Activated CD8-positive, alpha-beta T cell treated with anti-CD3 and anti-CD28 coated beads for 36 hours (primary cell): Measurements from ENCODE around the gene SUPT4H1. TPM values are rescaled to one million over a fixed set of nuclear protein-coding genes. Genes with fewer than 3 reads are reported as not detected.

Experiments used
- ATAC-seq: fragments of 200-7000 bp; cut with Tn5 transposase; one replicate; pipeline ENCODE4 v1.10.0; 2021; ENCODE audit warnings: mild to moderate bottlenecking, moderate library complexity
- CTCF ChIA-PET: fragments of 350-600 bp; sonication (Branson Sonifier 250); formaldehyde crosslinking; loops from one replicate; lab custom pipeline; 2021; ENCODE audit warnings: antibody characterized with exemption; lab: Charles Lee
- POLR2A ChIA-PET: fragments of 350-600 bp; sonication (Branson Sonifier 250); formaldehyde crosslinking; loops from one replicate; lab custom pipeline; 2021; ENCODE audit warnings: antibody characterized with exemption; lab: Charles Lee
- DNase-seq: peaks from one replicate; pipeline ENCODE4 v3.0.0-alpha.2; 2020
- H3K27ac Mint-ChIP-seq: one replicate; pipeline ENCODE4 v1.8.0; 2021; ENCODE audit warnings: mild to moderate bottlenecking, mixed read lengths
- H3K27me3 Mint-ChIP-seq: one replicate; pipeline ENCODE4 v1.8.0; 2021; ENCODE audit warnings: mixed read lengths
- H3K36me3 Mint-ChIP-seq: one replicate; pipeline ENCODE4 v1.8.0; 2021; ENCODE audit warnings: low read depth, mixed read lengths
- H3K4me1 Mint-ChIP-seq: one replicate; pipeline ENCODE4 v1.8.0; 2021; ENCODE audit warnings: low read depth, mixed read lengths
- H3K4me3 Mint-ChIP-seq: one replicate; pipeline ENCODE4 v1.8.0; 2021; ENCODE audit warnings: mild to moderate bottlenecking, moderate library complexity, mixed read lengths
- H3K9me3 Mint-ChIP-seq: one replicate; pipeline ENCODE4 v1.8.0; 2021; ENCODE audit warnings: mixed read lengths
- CTCF ChIP-seq: fragments of 200-600 bp; IDR thresholded peaks from one replicate; pipeline ENCODE4 v1.8.0; 2022; ENCODE audit warnings: antibody characterized with exemption, mild to moderate bottlenecking
- intact Hi-C: fragments of 100-400 bp; cut with micrococcal nuclease; formaldehyde crosslinking; loops from one replicate; pipeline ENCODE4 v1.10.0; 2022
- total RNA-seq, 2 experiments: library from RNA; stranded (reverse); gene quantifications; one replicate each; pipeline ENCODE4 v1.2.3, GENCODE V29; 2021

The SUPT4H1 gene
- total RNA-seq, 2 experiments from 2014 or later = 104 to 110 TPM

- Mint-ChIP-seq H3K36me3 (no peaks in the 10 kb centered on the region), H3K27ac (no peak overlapping the region), H3K9me3 (no peaks in the 10 kb centered on the region), H3K4me1 (peaks cover 15% of the 10 kb centered on the region), H3K27me3 (no peaks in the 10 kb centered on the region), H3K4me3 (no peak overlapping the region)
- ChIA-PET POLR2A (interaction anchor here (1.1 to 26.8 kb wide), 5 partner anchors 10 to 101 kb away, joined by 3 to 1558 read pairs (median 43); partner anchors contain the start of genes SUPT4H1 and TSPOAP1), CTCF (interaction anchor here (1.0 to 8.0 kb wide), 8 partner anchors 8 to 104 kb away, joined by 3 to 161 read pairs (median 25); partner anchors contain the start of genes RNF43 and SUPT4H1)
- intact Hi-C loops = no loop called here
- DNase-seq = no peak
- no peak for ATAC-seq
- TF ChIP-seq CTCF = no peak
Observed at GRCh38 chr17:58313815-58314705, 37.9 kb downstream of the SUPT4H1 start.

- Mint-ChIP-seq H3K4me3 (no peak overlapping the region), H3K4me1 (peaks cover 7% of the 10 kb centered on the region), H3K9me3 (no peaks in the 10 kb centered on the region), H3K27me3 (no peaks in the 10 kb centered on the region), H3K36me3 (peaks cover 1% of the 10 kb centered on the region), H3K27ac (no peak overlapping the region)
- no peak for ATAC-seq
- no peak for TF ChIP-seq CTCF
- DNase-seq = no peak
- ChIA-PET CTCF (interaction anchor here (1.0 to 6.7 kb wide), 5 partner anchors 9 to 105 kb away, joined by 3 to 94 read pairs (median 4); partner anchors contain the start of gene SUPT4H1), POLR2A (interaction anchor here (1.0 to 26.8 kb wide), 5 partner anchors 13 to 43 kb away, joined by 3 to 1558 read pairs (median 4); partner anchors contain the start of gene TSPOAP1)
- intact Hi-C loops = no loop called here
Observed at GRCh38 chr17:58312829-58313228, 39.2 kb downstream of the SUPT4H1 start.

- no peak for ATAC-seq
- TF ChIP-seq CTCF = no peak
- H3K9me3 Mint-ChIP-seq = no peaks in the 10 kb centered on the region
- no peaks in the 10 kb centered on the region for H3K27me3 Mint-ChIP-seq
- intact Hi-C loops = no loop called here
- H3K4me3 Mint-ChIP-seq = no peak overlapping the region
- DNase-seq = no peak
- peaks cover 1% of the 10 kb centered on the region for H3K36me3 Mint-ChIP-seq
- H3K4me1 Mint-ChIP-seq = no peaks in the 10 kb centered on the region
- ChIA-PET CTCF (interaction anchor here (1.0 to 6.7 kb wide), 5 partner anchors 9 to 106 kb away, joined by 3 to 94 read pairs (median 4); partner anchors contain the start of gene SUPT4H1), POLR2A (interaction anchor here (1.0 to 26.8 kb wide), 5 partner anchors 14 to 44 kb away, joined by 3 to 1558 read pairs (median 4); partner anchors contain the start of gene TSPOAP1)
- H3K27ac Mint-ChIP-seq = no peak overlapping the region
Observed at GRCh38 chr17:58312021-58312630, 39.9 kb downstream of the SUPT4H1 start.

GRCh38 chr17:58311429-58311894 lies 40.5 kb downstream of the SUPT4H1 start:
- H3K27ac Mint-ChIP-seq = no peak overlapping the region
- no peak for TF ChIP-seq CTCF
- H3K4me1 Mint-ChIP-seq = no peaks in the 10 kb centered on the region
- no peak overlapping the region for H3K4me3 Mint-ChIP-seq
- H3K27me3 Mint-ChIP-seq = no peaks in the 10 kb centered on the region
- no peak for DNase-seq
- ATAC-seq = no peak
- H3K9me3 Mint-ChIP-seq = no peaks in the 10 kb centered on the region
- intact Hi-C loops = no loop called here
- POLR2A ChIA-PET = interaction anchor here (0.7 to 1.9 kb wide), 3 partner anchors 17 to 44 kb away, joined by 3 to 7 read pairs (median 4); partner anchors contain the start of gene TSPOAP1
- CTCF ChIA-PET = interaction anchor here (1.4 to 6.7 kb wide), 2 partner anchors 15 to 41 kb away, joined by 3 to 94 read pairs; partner anchors contain the start of gene SUPT4H1
- H3K36me3 Mint-ChIP-seq = peaks cover 1% of the 10 kb centered on the region
